Fibroblast of skin of right biceps (primary cell): ENCODE data around the gene CLGN.

ENCODE experiments used
- DNase-seq: peaks from one replicate; pipeline ENCODE4 v3.0.0-alpha.2; 2013

Gene CLGN

GRCh38 chr4:140374130-140374477 is 53.3 kb downstream of the CLGN start:
- no peak for DNase-seq

DNA sequence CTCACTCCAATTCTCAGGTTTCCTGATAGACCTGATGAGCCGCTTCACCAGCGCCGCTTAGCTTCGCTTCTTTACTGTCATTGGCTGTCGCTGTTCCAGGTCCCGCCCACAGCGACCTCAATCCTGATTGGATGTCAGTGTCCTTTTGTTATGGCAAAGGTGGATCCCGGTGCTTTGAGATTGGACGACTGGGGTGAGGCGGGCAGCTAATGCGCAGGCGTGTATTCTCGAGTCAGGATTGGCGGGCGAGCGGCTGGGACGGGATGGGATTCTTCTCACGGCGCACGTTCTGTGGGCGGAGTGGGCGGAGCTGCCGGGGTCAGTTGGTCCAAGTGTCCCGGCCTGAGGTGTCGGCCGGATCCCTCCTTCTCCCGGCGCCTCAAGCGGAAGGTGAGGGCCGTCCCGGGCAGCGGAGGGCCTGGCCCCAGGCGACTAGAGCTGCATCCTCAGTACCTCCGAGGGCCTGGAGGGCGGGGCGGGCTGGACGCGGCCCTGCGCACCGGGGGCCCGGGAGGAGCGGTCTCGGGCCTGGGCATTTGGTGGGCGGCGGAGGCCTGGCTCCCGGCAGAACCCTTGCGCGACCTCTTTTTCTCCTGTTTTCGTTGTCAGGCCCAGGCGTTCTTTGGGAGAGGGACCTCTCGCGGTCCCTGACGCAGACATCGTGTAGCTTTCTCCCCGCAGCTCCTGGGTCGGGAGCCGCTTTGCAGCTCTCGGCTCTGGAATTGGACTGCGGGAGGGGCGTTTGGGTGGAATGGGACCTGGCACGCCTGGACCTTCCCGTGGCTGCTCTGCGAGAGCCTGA is 53.9 kb downstream of the CLGN start, which contains the start of gene SCOC:
SCOC (plus strand) TSS at position 319 of the 802 bp plus-strand sequence. CDS start 5,525 bp downstream, outside the sequence.
- peak; percentile 99 for DNase-seq

DNA sequence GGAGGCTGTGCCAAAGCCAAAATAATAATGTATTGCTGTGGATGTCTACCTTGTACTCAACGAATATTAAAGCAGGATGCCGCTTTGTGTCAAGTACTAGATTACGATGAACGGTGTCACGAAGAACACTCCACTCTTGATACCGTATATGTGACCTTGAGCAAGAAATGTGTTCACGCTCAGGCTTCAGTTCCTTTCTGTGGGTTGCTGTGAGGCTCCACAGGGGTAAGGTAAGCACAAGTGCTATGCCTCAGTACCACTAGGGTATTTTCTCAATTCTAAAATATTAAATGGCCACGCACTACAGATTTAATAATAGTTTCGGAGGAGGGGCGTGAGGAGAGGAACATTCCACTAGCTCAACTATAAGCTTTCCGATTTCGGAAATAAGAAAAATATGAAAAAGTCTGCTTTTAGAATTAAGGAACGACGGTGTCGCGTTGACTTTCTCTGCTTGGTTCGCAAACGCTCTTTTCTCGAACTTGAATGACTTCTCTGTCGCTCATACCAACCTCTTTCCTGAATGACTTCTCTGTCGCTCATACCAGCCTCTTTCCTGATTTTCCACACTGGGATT is 54.6 kb downstream of the CLGN start:
- peak; percentile 4 for DNase-seq

DNA sequence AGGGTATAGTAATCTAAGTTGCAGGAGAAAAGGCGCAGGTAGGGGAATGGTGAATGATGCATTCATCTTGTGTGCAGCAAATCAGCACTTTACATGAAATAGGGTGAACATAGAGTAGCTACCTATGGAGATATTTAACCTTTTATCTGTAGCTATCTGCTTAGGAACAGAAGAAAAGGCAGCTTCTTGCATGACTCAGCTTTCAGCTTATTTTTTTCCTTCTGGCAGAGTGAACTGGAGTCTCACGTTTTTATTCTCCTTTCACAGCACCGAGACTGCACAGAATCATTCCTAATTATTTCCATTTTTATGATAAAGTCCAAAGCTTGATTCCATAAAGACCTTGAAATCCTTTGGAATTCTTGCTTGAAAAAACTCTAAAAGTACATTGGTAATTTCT is 58.8 kb downstream of the CLGN start:
- no peak for DNase-seq

- peak; percentile 59 for DNase-seq
Observed at GRCh38 chr4:140367738-140368137, 59.7 kb downstream of the CLGN start.

- no peak for DNase-seq
Observed at GRCh38 chr4:140363558-140363957, 63.9 kb downstream of the CLGN start.

- DNase-seq, result no peak
Observed at GRCh38 chr4:140363051-140363450, 64.4 kb downstream of the CLGN start.

DNA sequence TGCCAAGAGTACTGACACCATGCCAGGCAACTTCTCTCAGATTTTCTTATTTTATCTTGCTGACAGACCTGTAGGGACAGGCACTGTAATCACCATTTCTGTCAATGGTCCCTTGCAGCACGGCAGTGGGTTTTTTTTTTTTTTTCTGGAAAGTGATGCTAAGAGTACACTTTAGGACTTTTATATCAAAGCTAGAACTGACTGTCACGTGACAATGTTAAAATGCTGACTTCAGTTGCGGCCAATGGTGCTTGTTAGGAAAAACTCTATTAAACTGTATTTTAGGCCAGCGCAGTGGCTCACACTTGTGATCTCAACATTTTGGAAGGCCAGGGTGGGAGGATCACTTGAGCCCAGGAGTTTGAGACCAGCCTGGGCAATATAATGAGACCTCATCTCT is 66.3 kb downstream of the CLGN start:
- no peak for DNase-seq

- peak; percentile 76 for DNase-seq
Observed at GRCh38 chr4:140359562-140360427, 67.7 kb downstream of the CLGN start.

DNA sequence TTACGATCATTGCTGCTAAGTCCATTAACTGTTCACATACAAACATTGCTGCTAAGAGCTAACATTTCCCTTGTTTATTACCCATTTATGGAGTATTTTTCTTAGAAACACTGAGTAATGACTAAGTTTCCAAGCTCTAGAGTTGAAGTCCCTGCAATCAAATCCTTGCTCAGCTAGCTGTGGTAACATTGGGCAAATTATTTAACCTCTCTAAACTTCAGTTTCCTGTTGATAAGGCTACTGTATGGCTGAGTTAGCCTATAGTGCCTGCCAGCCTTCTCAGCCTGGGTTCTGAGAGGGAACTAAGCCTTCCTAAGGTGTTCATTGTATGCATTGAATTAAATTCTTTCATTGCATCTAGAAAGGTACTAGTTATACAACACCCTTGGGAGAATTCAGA is 69.2 kb downstream of the CLGN start:
- DNase-seq, result no peak

DNA sequence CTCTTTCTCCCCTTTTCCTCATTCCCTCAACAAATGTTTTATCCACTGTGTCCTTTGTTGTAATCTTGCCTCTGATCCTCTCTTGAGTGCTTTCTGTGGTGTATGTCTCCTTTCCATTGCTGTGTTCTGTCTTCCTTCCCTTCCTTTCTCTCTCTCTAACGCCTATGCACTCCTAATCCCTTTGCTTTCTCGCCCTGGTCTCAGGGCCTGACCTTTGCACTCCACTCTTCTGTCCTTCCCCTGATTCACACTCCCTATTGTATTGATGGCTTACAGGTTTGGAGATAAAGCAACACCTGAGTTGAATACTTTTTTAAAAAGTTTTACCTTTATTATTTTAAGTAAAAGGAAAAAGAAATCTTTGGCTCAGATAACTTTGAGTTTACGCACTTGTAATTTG is 69.6 kb downstream of the CLGN start:
- DNase-seq, result no peak

- DNase-seq, result no peak
Observed at GRCh38 chr4:140355288-140355687, 72.2 kb downstream of the CLGN start.

DNA sequence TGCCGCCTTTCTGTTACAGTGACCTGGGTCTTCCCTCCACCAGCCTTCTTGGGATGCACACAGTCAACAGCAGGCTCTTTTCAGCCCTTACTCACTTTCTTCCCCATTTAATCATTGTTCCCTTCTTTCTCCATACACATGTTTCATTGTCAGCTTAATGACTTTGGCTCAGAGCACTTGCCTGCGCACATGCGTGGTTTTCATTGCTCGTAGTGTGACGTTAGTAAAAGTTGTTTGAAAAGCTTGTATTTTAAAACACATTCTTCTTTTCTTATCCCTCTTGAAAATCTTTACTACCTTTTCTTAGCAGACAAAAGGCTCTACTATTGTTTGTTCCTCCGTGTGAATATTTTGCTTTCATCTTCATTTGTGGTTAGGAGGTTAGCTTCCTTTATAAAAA is 73.7 kb downstream of the CLGN start:
- no peak for DNase-seq

DNA sequence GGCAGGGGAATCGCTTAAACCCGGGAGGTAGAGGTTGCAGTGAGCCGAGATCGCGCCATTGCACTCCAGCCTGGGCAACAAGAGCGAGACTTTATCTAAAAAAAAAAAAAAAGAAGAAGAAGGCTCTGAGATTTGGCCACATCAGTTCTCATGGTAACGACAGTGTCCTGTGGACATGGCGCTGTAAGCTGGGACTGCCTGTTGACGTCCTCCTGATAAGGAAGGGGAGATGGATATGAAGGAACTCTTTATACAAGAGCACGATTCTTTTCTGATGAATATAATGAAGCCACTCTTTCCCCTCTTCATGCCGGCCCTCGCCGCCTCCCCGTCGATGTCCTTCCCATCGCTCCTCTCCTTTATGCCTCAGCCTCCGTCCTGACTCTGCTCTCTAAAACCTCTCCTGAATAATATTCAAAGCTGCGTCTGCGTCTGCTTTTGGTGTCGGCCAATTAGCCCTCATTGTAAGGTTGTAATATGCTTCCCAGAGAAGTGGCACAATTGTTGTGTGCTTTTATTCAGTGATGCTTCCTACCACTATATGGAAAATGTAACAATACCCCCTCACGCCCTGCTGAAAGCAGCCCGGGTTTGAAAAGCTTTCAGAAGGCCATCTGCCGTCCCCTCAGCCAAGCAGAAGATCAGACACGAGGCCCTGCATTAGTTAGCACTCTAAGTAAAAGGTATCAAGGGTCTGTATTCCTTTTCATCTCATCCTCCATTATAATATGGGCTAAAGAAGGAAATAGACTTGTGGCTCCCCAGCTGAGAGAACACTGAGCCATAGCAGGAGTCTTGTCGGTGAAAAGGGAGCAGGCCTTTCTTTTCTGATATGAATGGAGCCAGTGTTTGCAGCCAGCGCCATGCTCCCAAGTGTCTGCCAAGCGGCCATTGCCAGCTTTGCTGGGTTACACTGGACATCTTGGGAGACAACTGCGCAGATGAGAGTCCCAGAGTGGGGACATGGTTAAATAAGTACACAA is 76.1 kb downstream of the CLGN start:
- no peak for DNase-seq

DNA sequence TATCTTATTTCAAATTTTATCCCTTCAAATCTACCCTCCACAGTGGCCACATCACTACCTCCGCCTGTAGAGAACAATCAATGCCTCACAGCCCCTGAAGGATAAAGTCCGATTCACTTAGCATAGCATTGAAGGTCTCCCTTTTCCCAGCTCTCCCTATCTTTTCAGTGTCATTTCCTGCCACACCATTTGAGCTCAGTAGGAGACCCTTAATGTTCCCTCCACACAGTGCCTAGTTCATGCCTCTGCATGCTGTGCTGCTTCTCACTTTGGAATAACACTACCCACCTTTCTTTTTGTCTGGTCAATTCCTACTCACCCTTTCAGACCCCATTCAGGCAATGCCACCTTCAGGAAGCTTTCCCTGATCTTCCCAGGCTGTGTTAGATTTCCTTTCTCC is 77.6 kb downstream of the CLGN start:
- DNase-seq, result no peak

- DNase-seq, result no peak
Observed at GRCh38 chr4:140346136-140346535, 81.3 kb downstream of the CLGN start.

- no peak for DNase-seq
Observed at GRCh38 chr4:140344621-140345020, 82.8 kb downstream of the CLGN start.

- DNase-seq, result no peak
Observed at GRCh38 chr4:140344101-140344500, 83.3 kb downstream of the CLGN start.

DNA sequence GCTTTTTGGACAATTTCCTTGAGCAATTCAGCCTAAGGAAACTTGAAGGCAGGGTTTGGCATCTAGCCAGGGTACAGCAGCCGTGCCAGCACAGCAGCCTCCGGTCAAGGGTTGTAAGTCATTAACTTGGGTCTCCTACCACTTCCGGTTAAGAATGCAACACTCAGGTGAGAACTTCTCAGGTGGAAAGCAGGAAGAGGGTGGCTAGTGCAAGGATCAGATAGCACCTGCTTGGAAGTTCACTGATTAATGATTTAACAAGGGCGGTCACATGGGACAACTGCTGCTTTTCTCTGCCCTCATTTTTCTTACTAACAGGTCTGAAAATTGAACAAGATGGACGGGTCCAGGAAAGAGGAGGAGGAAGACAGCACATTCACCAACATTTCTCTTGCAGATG is 84.1 kb downstream of the CLGN start:
- DNase-seq, result no peak

DNA sequence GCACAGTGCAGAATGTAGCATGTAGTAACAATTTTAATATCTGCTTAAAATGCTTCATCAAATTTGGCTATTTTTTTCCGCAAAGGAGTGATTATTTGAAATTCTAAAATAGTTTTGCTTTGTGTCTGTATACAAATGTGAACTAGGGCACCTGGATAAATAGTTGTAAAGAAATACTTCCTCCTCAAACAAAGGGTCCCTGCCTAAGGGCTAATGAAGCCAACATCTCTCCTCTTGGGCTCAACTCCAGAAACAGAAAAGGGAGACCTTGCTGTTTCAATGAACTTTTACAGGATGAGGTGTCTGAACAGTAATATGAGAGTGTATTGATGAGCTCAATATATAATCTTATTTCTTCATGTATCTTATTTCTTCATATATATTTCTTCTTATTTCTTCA is 84.8 kb downstream of the CLGN start:
- DNase-seq, result no peak
